Liver (tissue), 3 donors: ENCODE data around the gene TUBGCP6.

Experiments
- EGR1 ChIP-seq, 2 donors: IDR thresholded peaks; 2 replicates each; pipeline ENCODE4 v1.6.1; 2016 to 2018; ENCODE audit warnings: antibody characterized with exemption in 2 of 2, low read depth in 2 of 2
- FOXA1 ChIP-seq: IDR thresholded peaks from 2 replicates; pipeline ENCODE4 v1.6.1; 2016; ENCODE audit warnings: antibody characterized with exemption
- GABPA ChIP-seq, 2 donors: IDR thresholded peaks in 1 of 2; conservative IDR thresholded peaks in 1 of 2; 2 replicates each; pipeline ENCODE4 v1.6.1; 2016; ENCODE audit warnings: antibody characterized with exemption in 2 of 2, mild to moderate bottlenecking in 1 of 2, moderate library complexity in 1 of 2
- HNF4G ChIP-seq: IDR thresholded peaks from 2 replicates; pipeline ENCODE4 v1.6.1; 2016; ENCODE audit warnings: antibody characterized with exemption
- JUND ChIP-seq, 2 donors: IDR thresholded peaks; 2 replicates each; pipeline ENCODE4 v1.6.1; 2016; ENCODE audit warnings: antibody characterized with exemption in 2 of 2
- MAX ChIP-seq: IDR thresholded peaks from 2 replicates; pipeline ENCODE4 v1.6.1; 2016; ENCODE audit warnings: antibody characterized with exemption
- NR2F2 ChIP-seq: IDR thresholded peaks from 2 replicates; pipeline ENCODE4 v1.6.1; 2016; ENCODE audit warnings: antibody characterized with exemption
- RAD21 ChIP-seq, 2 donors: IDR thresholded peaks; 2 replicates each; pipeline ENCODE4 v1.6.1; 2016; ENCODE audit warnings: antibody characterized with exemption in 2 of 2, mild to moderate bottlenecking in 2 of 2
- RXRA ChIP-seq, 2 donors: IDR thresholded peaks; 2 replicates each; pipeline ENCODE4 v1.6.1; 2017 to 2018; ENCODE audit warnings: antibody characterized with exemption in 2 of 2, mild to moderate bottlenecking in 1 of 2
- YY1 ChIP-seq: IDR thresholded peaks from 2 replicates; pipeline ENCODE4 v1.6.1; 2016; ENCODE audit warnings: antibody characterized with exemption, mild to moderate bottlenecking
- TF ChIP-seq, protein P1 (sequence below): fragments of 150-350 bp; IDR thresholded peaks from 2 replicates; pipeline ENCODE4 v1.5.1; 2017; ENCODE audit warnings: improper control_type of control experiment, low read depth, low read length; ENCODE audit not compliant: missing input control
- TF ChIP-seq, protein P2 (sequence below): IDR thresholded peaks from 2 replicates; pipeline ENCODE4 v1.6.1; 2016; ENCODE audit warnings: antibody characterized with exemption
- TF ChIP-seq, protein P3 (sequence below): IDR thresholded peaks from 2 replicates; pipeline ENCODE4 v1.6.1; 2016; ENCODE audit warnings: antibody characterized with exemption
- TF ChIP-seq, protein P4 (sequence below): IDR thresholded peaks from 2 replicates; pipeline ENCODE4 v1.6.1; 2016; ENCODE audit warnings: antibody characterized with exemption, mild to moderate bottlenecking
- donor health status: healthy.
- donor health status: healthy.

GRCh38 chr22:50275181-50276055, 30.6 kb upstream of the TUBGCP6 start:
- TF ChIP-seq, protein P1, sequence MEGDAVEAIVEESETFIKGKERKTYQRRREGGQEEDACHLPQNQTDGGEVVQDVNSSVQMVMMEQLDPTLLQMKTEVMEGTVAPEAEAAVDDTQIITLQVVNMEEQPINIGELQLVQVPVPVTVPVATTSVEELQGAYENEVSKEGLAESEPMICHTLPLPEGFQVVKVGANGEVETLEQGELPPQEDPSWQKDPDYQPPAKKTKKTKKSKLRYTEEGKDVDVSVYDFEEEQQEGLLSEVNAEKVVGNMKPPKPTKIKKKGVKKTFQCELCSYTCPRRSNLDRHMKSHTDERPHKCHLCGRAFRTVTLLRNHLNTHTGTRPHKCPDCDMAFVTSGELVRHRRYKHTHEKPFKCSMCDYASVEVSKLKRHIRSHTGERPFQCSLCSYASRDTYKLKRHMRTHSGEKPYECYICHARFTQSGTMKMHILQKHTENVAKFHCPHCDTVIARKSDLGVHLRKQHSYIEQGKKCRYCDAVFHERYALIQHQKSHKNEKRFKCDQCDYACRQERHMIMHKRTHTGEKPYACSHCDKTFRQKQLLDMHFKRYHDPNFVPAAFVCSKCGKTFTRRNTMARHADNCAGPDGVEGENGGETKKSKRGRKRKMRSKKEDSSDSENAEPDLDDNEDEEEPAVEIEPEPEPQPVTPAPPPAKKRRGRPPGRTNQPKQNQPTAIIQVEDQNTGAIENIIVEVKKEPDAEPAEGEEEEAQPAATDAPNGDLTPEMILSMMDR: peak; percentile 1
- no peak for TF ChIP-seq RAD21 (IDR thresholded peaks at IDR 0.05)
- TF ChIP-seq JUND (IDR thresholded peaks at IDR 0.05): no peak
- TF ChIP-seq, protein P2, sequence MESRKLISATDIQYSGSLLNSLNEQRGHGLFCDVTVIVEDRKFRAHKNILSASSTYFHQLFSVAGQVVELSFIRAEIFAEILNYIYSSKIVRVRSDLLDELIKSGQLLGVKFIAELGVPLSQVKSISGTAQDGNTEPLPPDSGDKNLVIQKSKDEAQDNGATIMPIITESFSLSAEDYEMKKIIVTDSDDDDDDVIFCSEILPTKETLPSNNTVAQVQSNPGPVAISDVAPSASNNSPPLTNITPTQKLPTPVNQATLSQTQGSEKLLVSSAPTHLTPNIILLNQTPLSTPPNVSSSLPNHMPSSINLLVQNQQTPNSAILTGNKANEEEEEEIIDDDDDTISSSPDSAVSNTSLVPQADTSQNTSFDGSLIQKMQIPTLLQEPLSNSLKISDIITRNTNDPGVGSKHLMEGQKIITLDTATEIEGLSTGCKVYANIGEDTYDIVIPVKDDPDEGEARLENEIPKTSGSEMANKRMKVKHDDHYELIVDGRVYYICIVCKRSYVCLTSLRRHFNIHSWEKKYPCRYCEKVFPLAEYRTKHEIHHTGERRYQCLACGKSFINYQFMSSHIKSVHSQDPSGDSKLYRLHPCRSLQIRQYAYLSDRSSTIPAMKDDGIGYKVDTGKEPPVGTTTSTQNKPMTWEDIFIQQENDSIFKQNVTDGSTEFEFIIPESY: no peak
- no peak for TF ChIP-seq YY1
- no peak for TF ChIP-seq EGR1 (IDR thresholded peaks at IDR 0.05; ENCODE audit: low read depth in 2 of 2)
- peak in 1 of 2 donors; percentile 29 for TF ChIP-seq RXRA (IDR thresholded peaks at IDR 0.05)
- TF ChIP-seq HNF4G: no peak
- TF ChIP-seq NR2F2: peak; percentile 33
- TF ChIP-seq GABPA (IDR thresholded peaks at IDR 0.05 in 1 of 2, conservative IDR thresholded peaks at IDR 0.05 in 1 of 2): no peak
- TF ChIP-seq, protein P3, sequence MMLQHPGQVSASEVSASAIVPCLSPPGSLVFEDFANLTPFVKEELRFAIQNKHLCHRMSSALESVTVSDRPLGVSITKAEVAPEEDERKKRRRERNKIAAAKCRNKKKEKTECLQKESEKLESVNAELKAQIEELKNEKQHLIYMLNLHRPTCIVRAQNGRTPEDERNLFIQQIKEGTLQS: no peak
- TF ChIP-seq FOXA1: no peak
- TF ChIP-seq, protein P4, sequence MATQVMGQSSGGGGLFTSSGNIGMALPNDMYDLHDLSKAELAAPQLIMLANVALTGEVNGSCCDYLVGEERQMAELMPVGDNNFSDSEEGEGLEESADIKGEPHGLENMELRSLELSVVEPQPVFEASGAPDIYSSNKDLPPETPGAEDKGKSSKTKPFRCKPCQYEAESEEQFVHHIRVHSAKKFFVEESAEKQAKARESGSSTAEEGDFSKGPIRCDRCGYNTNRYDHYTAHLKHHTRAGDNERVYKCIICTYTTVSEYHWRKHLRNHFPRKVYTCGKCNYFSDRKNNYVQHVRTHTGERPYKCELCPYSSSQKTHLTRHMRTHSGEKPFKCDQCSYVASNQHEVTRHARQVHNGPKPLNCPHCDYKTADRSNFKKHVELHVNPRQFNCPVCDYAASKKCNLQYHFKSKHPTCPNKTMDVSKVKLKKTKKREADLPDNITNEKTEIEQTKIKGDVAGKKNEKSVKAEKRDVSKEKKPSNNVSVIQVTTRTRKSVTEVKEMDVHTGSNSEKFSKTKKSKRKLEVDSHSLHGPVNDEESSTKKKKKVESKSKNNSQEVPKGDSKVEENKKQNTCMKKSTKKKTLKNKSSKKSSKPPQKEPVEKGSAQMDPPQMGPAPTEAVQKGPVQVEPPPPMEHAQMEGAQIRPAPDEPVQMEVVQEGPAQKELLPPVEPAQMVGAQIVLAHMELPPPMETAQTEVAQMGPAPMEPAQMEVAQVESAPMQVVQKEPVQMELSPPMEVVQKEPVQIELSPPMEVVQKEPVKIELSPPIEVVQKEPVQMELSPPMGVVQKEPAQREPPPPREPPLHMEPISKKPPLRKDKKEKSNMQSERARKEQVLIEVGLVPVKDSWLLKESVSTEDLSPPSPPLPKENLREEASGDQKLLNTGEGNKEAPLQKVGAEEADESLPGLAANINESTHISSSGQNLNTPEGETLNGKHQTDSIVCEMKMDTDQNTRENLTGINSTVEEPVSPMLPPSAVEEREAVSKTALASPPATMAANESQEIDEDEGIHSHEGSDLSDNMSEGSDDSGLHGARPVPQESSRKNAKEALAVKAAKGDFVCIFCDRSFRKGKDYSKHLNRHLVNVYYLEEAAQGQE: no peak
- no peak for TF ChIP-seq MAX
